ENCODE measurements around the gene CDKAL1.

GRCh38 chr6:20630136-20630535 is 95.9 kb downstream of the CDKAL1 start:
- TF ChIP-seq CTCF (IDR thresholded peaks at IDR 0.05) (no peak), POLR2A (IDR thresholded peaks at IDR 0.05) (no peak)
